ENCODE measurements around the gene CRKL.

DNA sequence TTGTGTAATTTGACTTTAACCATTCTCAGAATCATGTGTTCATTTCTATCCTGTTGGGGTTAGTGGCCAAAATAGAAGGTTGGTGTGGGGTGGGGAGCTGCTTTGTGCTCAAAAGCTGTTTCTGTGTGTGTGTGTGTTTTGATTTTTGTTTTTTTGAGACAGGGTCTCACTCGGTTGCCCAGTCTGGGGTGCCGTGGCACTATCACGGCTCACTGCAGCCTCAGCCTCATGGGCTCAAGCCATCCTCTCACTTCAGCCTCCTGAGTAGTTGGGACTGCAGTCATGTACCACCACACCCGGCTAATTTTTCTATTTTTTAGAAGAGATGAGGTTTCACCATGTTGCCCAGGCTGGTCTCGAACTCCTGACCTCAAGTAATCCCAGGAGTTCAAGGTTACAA, 31.8 kb downstream of the CRKL start:
- TF ChIP-seq EZH2 (IDR thresholded peaks at IDR 0.05), result no peak
- TF ChIP-seq, protein P1, sequence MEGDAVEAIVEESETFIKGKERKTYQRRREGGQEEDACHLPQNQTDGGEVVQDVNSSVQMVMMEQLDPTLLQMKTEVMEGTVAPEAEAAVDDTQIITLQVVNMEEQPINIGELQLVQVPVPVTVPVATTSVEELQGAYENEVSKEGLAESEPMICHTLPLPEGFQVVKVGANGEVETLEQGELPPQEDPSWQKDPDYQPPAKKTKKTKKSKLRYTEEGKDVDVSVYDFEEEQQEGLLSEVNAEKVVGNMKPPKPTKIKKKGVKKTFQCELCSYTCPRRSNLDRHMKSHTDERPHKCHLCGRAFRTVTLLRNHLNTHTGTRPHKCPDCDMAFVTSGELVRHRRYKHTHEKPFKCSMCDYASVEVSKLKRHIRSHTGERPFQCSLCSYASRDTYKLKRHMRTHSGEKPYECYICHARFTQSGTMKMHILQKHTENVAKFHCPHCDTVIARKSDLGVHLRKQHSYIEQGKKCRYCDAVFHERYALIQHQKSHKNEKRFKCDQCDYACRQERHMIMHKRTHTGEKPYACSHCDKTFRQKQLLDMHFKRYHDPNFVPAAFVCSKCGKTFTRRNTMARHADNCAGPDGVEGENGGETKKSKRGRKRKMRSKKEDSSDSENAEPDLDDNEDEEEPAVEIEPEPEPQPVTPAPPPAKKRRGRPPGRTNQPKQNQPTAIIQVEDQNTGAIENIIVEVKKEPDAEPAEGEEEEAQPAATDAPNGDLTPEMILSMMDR (IDR thresholded peaks at IDR 0.05), result no peak
- TF ChIP-seq EZH2phosphoT487 (IDR thresholded peaks at IDR 0.05), result no peak

Data from neural progenitor cell (in vitro differentiated cells).